Esophagus muscularis mucosa (tissue), 4 donors: ENCODE data around the gene WDR70. TPM values are rescaled to one million over a fixed set of nuclear protein-coding genes. Genes with fewer than 3 reads are reported as not detected.

ENCODE experiments used
- DNase-seq: peaks from one replicate; pipeline ENCODE4 v3.0.0-alpha.2; 2017; ENCODE audit errors: extremely low spot score
- H3K27ac ChIP-seq, 4 donors: fragments of 200-600 bp; sonication (generic); replicated peaks in 1 of 4; 1 replicate in 3 of 4; 2 replicates in 1 of 4; pipeline ENCODE4 v1.5.1; 2016 to 2019; ENCODE audit warnings: mild to moderate bottlenecking in 1 of 4
- H3K27me3 ChIP-seq, 4 donors: fragments of 200-600 bp; sonication (generic); one replicate each; pipeline versions ENCODE4 v1.5.1 to v1.6.0; 2016 to 2019
- H3K36me3 ChIP-seq, 4 donors: fragments of 200-600 bp; sonication (generic); one replicate each; pipeline ENCODE4 v1.5.1; 2016 to 2019
- H3K4me1 ChIP-seq, 4 donors: fragments of 200-600 bp; sonication (generic); one replicate each; pipeline ENCODE4 v1.5.1; 2016 to 2019
- H3K4me3 ChIP-seq, 4 donors: fragments of 200-600 bp; sonication (generic); 1 replicate in 2 of 4; 2 replicates in 2 of 4; pipeline ENCODE4 v1.5.1; 2016 to 2019; ENCODE audit warnings: mild to moderate bottlenecking in 4 of 4, moderate library complexity in 1 of 4
- H3K9me3 ChIP-seq, 4 donors: fragments of 200-600 bp; sonication (generic); 1 replicate in 3 of 4; 2 replicates in 1 of 4; pipeline ENCODE4 v1.5.1; 2016 to 2019
- CTCF ChIP-seq, 3 experiments: fragments of 200-600 bp in 2 of 3; fragments of 450-650 bp in 1 of 3; sonication (generic) in 2 of 3; IDR thresholded peaks; one replicate each; pipeline ENCODE4 v1.5.1; 2017 to 2019; ENCODE audit warnings: antibody characterized with exemption in 3 of 3, mild to moderate bottlenecking in 2 of 3, moderate library complexity in 1 of 3
- EP300 ChIP-seq: sonication (generic); formaldehyde crosslinking; IDR thresholded peaks from one replicate; pipeline ENCODE4 v1.6.1; 2017; ENCODE audit warnings: antibody characterized with exemption
- POLR2A ChIP-seq: fragments of 450-650 bp; IDR thresholded peaks from one replicate; pipeline ENCODE4 v1.6.1; 2017; ENCODE audit warnings: antibody characterized with exemption, moderate library complexity, mild to moderate bottlenecking, low read depth
- POLR2AphosphoS5 ChIP-seq, 2 donors: sonication (generic); formaldehyde crosslinking; IDR thresholded peaks; one replicate each; pipeline ENCODE4 v1.6.1; 2017; ENCODE audit warnings: antibody characterized with exemption in 2 of 2
- WGBS: methylation state at CpG from one replicate; pipeline ENCODE4 v1.1.5; 2018; 5-methylcytosine and 5-hydroxymethylcytosine counted together
- intact Hi-C: fragments of 100-400 bp; cut with DNase I; formaldehyde crosslinking; loops from one replicate; pipeline ENCODE4 v1.15.1; 2023
- total RNA-seq, 4 donors: library from RNA; depleted of rRNA; stranded (reverse); fragments of >200 nt; gene quantifications; one replicate each; pipeline versions ENCODE4 v1.1.0 to v1.2.1, GENCODE V29; 2016

Gene WDR70
- total RNA-seq, 4 donors from 2014 or later = 15.6 to 24.1 (median 19.6) TPM

DNA sequence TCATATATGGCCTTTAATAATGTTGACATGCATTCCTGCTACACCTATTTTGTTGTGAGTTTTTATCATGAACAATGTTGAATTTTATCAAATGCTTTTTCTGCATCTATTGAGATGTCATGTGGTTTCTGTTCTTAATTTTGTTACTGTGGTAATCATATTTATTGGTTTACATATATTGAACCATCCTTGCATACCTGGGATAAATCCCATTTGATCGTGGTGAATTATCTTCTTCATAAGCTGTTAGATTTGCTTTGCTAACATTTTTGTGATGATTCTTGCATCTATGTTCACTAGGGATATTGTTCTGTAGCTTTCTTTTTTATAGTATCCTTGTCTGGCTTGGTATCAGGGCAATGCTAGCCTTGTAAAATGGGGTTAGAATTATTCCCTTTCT, 222.0 kb downstream of the WDR70 start:
- Histone ChIP-seq H3K4me3 (no peak overlapping the region), H3K27ac (no peak overlapping the region), H3K9me3 (peaks cover 0 to 7% (median 6%) of the 10 kb centered on the region in 4 donors), H3K4me1 (peaks cover 0 to 21% (median 17%) of the 10 kb centered on the region in 4 donors), H3K27me3 (no peaks in the 10 kb centered on the region), H3K36me3 (no peaks in the 10 kb centered on the region)
- DNase-seq = no peak
- WGBS = 94% methylated on average over 1 of the region's 1 CpG
- TF ChIP-seq POLR2A = no peak
- no peak for TF ChIP-seq POLR2AphosphoS5 (IDR thresholded peaks at IDR 0.05)
- no peak for TF ChIP-seq EP300
- no peak for TF ChIP-seq CTCF (IDR thresholded peaks at IDR 0.05)
- intact Hi-C loops = no loop called here

GRCh38 chr5:37603072-37603471, 224.0 kb downstream of the WDR70 start:
- no peak for DNase-seq
- peaks cover 0 to 7% (median 6%) of the 10 kb centered on the region in 4 donors for H3K9me3 ChIP-seq
- H3K27me3 ChIP-seq = no peaks in the 10 kb centered on the region
- 60% methylated on average over 1 of the region's 1 CpG for WGBS
- TF ChIP-seq POLR2A (no peak), POLR2AphosphoS5 (IDR thresholded peaks at IDR 0.05) (no peak), EP300 (no peak), CTCF (IDR thresholded peaks at IDR 0.05) (no peak)
- no peak overlapping the region for H3K4me3 ChIP-seq
- H3K27ac ChIP-seq = no peak overlapping the region
- H3K4me1 ChIP-seq = peaks cover 0 to 20% (median 15%) of the 10 kb centered on the region in 4 donors
- intact Hi-C loops = no loop called here
- no peaks in the 10 kb centered on the region for H3K36me3 ChIP-seq

DNA sequence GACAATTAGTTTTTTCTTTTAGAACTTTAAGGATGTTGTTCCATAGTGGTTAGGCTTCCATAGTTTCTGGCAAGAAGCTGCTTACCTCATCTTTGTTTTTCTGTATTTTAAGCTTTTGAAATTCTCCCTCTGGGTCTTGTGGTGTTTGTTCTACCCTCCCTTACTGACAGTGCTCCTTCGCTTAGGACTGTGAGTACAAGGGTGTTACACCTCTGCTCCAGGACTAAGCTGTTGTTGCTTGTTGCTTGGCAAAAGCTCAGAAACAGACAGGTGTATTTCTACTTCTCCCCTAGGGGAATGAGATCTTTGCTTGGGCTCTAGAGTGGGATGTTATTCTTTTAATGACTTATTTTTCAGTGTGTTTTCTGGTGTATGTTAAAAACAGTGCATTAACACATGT, 225.2 kb downstream of the WDR70 start:
- intact Hi-C loops = no loop called here
- no peak for DNase-seq
- 100% methylated on average over 1 of the region's 1 CpG for WGBS

DNA sequence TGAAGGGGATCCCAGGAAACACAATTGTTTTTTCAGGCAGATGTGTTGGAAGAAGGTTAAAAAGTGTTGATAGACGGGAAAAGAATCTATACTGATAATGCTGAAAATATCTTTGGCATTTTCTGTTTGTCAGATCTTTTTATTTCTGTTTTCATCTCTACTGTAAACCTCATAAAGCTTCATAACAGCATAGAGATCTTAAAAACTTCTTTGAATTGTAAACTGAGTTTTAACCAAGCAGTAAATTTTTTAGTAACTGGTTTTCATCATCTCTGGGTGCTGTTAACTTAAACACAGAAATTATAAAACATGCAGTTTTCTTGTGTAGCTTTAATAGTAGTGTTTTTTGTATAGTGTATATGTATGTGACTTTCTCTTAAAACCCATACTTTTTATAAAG, 227.0 kb downstream of the WDR70 start:
- H3K27ac ChIP-seq = no peak overlapping the region
- 93% methylated on average over 1 of the region's 1 CpG for WGBS
- H3K9me3 ChIP-seq = peaks cover 0 to 4% (median 2%) of the 10 kb centered on the region in 4 donors
- H3K27me3 ChIP-seq = no peaks in the 10 kb centered on the region
- H3K4me1 ChIP-seq = peaks cover 0 to 8% (median 3%) of the 10 kb centered on the region in 4 donors
- no peak for TF ChIP-seq POLR2AphosphoS5 (IDR thresholded peaks at IDR 0.05)
- no peak for TF ChIP-seq POLR2A
- TF ChIP-seq CTCF (IDR thresholded peaks at IDR 0.05) = no peak
- no peak for TF ChIP-seq EP300
- intact Hi-C loops = no loop called here
- DNase-seq = no peak
- H3K4me3 ChIP-seq = no peak overlapping the region
- H3K36me3 ChIP-seq = peaks cover 0 to 7% (median 2%) of the 10 kb centered on the region in 4 donors

More for the DNA sequence above, 225.2 kb downstream of the WDR70 start:
- no peak overlapping the region for H3K4me3 ChIP-seq
- TF ChIP-seq POLR2AphosphoS5 (IDR thresholded peaks at IDR 0.05) (no peak), CTCF (IDR thresholded peaks at IDR 0.05) (no peak), EP300 (no peak), POLR2A (no peak)
- H3K9me3 ChIP-seq = peaks cover 0 to 7% (median 6%) of the 10 kb centered on the region in 4 donors
- peaks cover 0 to 5% (median under 1%) of the 10 kb centered on the region in 4 donors for H3K36me3 ChIP-seq
- peaks cover 0 to 8% (median 3%) of the 10 kb centered on the region in 4 donors for H3K4me1 ChIP-seq
- no peaks in the 10 kb centered on the region for H3K27me3 ChIP-seq
- no peak overlapping the region for H3K27ac ChIP-seq
